KG1 (cell line): ENCODE data around the gene OR2AG1.

Experiments
- DNase-seq: peaks from one replicate; lab custom pipeline; 2025; lab: John Stamatoyannopoulos, UW

OR2AG1 gene, protein sequence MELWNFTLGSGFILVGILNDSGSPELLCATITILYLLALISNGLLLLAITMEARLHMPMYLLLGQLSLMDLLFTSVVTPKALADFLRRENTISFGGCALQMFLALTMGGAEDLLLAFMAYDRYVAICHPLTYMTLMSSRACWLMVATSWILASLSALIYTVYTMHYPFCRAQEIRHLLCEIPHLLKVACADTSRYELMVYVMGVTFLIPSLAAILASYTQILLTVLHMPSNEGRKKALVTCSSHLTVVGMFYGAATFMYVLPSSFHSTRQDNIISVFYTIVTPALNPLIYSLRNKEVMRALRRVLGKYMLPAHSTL

DNA sequence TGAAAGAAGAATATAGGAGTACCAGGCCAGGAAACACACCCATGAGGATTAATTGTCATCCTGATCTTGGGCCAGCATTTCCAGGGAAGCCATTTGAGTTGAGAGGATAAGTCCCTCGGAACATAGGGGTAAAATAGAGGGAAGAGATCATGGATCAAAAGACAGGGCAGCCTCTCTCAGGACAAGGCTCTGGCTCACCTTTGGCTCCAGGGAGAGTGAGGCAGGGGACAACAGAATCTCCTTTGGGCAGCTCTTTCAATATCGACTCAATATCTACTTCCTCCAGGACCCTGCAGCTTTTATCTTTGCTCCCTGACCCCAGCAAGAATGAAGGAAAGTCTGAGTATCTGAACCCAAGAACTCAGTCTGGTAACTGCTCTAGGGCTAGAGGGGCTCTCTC is at the start of gene OR2AG1:
Gene OR2AG1, plus strand, starts transcription at position 301 of the 400 bp plus-strand sequence. CDS start 2,018 bp downstream, outside the sequence.
- no peak for DNase-seq

DNA sequence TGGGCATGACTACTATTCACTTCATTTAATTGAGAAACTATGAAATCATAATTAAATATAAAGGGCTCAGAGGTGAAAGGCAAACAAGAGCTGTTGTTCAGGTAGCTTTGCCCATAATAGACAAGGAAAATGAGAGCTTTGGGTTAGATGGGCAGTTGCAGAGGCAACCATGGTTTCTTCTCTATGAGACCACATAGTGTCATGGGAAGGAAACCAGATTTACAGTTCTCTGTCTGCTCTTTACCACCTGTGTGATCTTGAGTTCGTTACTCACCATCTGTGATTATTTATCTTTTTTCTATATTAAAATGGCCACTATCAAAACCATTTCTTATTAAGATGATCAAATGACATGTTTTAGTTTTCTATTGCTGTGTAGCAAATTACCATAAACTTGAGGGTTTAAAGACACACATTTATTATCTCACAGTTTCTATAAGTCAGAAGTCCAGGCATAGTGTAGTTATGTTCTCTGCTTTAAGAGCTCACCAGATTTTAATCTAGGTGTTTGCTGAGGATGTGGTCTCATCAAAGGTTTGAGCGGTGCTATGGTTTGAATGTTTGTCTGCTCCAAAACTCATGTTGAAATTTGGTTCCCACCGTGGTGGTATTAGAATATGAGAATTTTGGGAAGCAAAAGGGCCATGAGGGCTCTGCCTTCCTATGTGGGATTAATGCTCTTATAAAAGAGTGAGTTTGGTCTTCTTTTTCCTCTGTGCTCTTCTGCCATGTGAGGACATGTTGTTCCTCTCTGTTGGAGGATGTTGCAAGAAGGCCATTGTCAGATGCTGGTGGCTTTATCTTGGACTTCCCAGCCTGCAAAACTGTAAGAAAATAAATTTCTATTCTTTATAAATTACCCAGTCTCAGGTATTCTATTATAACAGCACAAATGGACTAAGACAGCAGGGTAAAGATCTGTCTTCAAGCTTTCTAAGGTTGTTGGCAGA is 49.2 kb upstream of the OR2AG1 start:
- no peak for DNase-seq

DNA sequence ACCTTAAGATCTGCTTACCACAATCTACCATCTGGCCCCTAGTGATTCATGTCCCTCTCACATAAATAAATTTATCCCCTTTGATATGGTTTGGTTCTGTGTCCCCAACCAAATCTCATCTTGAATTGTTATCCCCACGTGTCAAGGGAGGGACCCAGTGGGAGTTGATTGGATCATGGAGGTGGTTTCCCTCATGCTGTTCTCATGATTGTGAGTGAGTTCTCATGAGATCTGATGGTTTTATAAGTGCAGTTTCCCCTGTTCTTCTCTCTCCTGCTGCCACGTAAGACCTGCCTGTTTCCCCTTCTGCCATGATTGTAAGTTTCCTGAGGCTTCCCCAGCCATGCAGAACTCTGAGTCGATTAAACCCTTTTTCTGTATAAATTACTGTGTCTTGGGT is 48.2 kb upstream of the OR2AG1 start:
- no peak for DNase-seq

DNA sequence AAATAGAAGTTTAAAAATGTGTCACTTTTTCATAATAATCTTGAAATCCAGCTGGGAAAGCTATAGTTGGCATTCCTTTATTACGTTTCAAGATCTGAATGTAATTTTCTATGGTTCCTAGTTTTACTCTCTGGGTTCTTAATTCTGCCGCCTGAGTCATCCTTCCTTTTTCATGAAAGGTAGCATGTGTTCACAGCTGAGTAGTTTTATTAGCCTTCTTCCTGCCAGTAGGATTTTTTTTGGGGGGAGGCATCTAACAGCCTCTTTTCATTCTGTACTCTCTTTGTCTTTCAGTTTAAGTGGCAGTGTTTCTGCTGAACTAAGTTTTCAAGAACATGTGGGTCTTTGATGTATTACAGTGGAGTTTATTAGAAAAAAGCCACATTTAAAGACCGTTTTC is 47.5 kb upstream of the OR2AG1 start:
- peak; percentile 24 for DNase-seq

- no peak for DNase-seq
These were observed 46.2 kb upstream of the OR2AG1 start for GRCh38 chr11:6736495-6737121.

GRCh38 chr11:6737872-6738466 is 44.9 kb upstream of the OR2AG1 start:
- peak; percentile 44 for DNase-seq

DNA sequence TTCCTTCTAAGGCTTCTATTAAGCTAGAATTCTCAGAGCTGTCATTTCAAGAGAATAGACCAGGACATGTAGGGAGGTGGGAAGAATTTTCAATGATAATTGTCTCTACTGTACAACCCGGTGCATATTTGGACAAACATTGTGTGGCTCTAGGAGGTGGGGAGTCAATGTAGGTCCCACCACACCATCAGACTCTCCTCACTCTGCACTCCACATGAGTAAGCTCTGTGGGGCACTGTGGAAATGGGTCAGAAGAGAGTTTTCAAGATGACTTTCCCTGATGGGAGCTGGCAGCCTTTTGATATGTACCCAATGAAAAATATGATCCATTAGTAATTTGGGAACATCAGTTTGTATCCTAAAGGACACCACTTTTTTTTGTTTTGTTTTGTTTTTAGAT is 44.2 kb upstream of the OR2AG1 start:
- no peak for DNase-seq

DNA sequence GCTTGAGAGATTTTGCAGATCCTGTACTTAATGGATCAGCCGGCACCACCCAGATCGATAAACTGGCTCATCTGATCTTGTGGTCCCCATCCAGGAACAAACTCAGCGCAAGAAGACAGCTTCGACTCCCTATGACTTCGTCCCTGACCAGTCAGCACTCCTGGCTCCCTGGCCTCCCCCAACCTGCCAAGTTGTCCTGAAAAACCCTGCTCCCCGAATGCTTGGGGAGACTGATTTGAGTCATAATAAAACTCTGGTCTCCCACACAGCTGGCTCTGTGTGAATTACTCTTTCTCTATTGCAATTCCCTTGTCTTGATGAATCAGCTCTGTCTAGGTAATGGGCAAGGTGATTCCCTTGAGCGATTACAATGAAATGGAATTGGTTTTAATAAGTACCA is 40.6 kb upstream of the OR2AG1 start:
- DNase-seq, result no peak

- DNase-seq, result no peak
These were observed 37.8 kb upstream of the OR2AG1 start for GRCh38 chr11:6745018-6745417.

DNA sequence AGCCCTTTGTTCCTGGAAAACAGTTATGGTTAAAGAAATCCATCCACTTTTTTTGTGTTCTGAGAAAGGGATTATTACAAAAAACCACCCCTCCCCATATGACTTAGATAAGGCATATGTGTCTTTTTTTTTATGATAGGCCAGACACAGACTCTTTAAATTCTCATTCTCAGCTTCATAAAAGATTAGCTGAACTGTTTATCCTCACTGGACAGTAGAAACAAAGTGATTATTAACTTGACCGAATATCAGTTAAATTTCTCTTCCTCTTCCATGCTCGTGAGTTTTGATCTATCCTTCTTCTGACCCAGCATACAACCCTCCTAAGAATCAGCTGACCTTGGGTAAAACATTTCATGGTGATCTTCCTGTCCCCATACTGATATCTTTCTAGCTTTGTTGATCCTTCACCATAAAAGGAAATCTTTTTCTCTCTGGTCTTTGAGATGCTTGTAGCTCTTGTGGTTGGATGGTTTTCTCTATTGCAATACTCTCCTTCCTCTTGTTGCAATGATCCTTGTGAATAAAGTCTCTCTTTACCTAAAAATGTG is 37.3 kb upstream of the OR2AG1 start:
- DNase-seq, result peak; percentile 35

GRCh38 chr11:6746086-6746618 is 36.7 kb upstream of the OR2AG1 start:
- DNase-seq, result peak; percentile 78

- no peak for DNase-seq
These were observed 36.2 kb upstream of the OR2AG1 start for GRCh38 chr11:6746626-6747025.

GRCh38 chr11:6747097-6747668 is 35.6 kb upstream of the OR2AG1 start:
- no peak for DNase-seq

GRCh38 chr11:6755303-6755952 is 27.4 kb upstream of the OR2AG1 start:
- DNase-seq, result peak; percentile 34

DNA sequence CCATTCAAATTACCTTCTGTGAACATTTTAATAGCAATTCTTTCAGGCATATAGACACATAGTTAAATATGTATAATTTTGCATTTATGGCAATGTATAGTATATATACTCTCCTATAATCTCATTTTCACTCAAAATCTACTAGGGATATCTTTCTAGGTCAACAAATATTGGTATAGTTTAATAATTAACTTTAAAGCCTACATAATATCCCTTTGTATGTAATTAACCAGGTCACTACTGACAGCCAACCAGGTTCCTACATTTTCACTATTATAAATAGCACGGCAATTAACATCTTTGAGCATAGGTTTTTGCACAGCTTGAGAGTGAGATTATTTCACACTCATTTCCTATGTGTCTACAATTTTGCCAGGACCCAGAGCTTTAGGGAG is 26.9 kb upstream of the OR2AG1 start:
- DNase-seq, result no peak

DNA sequence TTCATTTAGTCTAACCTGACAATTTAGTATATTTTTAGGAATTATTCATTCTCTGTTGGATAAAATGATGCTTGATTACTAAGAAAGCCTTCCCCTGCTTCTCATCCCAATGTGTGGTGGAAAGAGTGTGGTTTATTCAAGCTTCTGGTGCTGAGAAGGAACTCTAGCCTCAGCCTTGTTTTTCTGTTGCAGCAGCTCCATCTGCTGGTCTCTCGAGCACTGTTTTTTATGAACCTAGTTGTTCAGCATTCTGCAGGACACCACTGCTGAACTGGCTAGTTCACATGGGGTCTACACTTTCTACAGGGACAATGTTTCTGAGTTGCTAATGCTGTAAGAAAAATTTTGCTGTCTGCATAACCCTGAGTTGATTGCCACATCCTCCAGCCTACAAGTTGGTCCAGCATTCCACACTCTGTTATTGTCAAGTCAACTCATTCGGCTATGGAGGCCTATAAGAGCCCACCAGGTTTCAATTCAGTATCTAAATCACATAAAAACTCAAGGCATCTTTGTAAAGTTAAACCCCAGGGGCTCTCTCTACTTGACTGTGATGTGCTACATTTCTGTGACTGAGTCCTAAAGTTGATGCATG is 25.4 kb upstream of the OR2AG1 start:
- DNase-seq, result peak; percentile 62

GRCh38 chr11:6771926-6772893 is 10.6 kb upstream of the OR2AG1 start, which contains the start of gene OR2AG2:
Gene OR2AG2 (minus strand): TSS chr11:6771976. CDS start chr11:6768957, 3,019 bp downstream.
- DNase-seq, result no peak

- DNase-seq, result no peak
These were observed 4.3 kb upstream of the OR2AG1 start for GRCh38 chr11:6778518-6778917.

- DNase-seq, result no peak
These were observed 2.0 kb upstream of the OR2AG1 start for GRCh38 chr11:6780829-6781228.
